CD4-positive, alpha-beta T cell treated with Interleukin-2 at 100 ng/mL for 4 hours (primary cell): ENCODE measurements around the gene PAQR8.

Experiments
- DNase-seq: peaks from one replicate; pipeline ENCODE4 v3.0.0-alpha.2; 2020; ENCODE audit warnings: low spot score

The PAQR8 gene

DNA sequence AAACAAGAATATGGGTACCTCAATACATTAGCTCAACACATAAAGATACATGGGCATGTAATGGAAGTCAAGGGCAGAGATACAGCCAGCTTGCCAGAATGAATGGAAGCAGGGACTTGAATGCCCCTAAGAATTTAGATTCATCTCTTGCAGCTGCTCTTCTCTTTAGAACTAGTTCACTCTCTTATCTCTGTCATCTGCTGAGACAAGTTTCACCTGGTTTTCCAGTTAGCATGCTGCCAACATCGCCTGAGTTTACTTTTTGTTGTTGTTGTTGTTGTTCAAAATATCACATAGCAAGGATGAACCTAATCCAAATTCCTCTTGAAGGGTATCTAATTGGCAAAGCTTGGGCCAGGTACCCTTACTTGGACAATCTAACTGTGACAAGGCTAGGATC, 14.1 kb upstream of the PAQR8 start:
- DNase-seq, result no peak

DNA sequence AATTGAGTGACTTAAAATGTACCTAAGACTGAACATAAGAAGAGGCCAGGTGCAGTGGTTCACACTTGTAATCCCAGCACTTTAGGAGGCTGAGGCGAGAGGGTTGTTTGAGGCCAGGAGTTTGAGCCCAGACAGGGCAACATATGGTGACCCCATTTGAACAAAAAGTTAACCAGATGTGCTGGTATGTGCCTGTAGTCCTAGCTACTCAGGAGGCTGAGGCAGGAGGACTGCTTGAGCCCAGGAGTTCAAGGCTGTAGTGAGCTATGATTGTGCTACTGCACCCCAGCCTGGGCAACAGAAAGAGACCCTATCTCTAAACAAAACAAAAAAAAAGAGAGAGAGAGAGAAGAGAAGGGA, 10.1 kb upstream of the PAQR8 start:
- DNase-seq, result no peak

DNA sequence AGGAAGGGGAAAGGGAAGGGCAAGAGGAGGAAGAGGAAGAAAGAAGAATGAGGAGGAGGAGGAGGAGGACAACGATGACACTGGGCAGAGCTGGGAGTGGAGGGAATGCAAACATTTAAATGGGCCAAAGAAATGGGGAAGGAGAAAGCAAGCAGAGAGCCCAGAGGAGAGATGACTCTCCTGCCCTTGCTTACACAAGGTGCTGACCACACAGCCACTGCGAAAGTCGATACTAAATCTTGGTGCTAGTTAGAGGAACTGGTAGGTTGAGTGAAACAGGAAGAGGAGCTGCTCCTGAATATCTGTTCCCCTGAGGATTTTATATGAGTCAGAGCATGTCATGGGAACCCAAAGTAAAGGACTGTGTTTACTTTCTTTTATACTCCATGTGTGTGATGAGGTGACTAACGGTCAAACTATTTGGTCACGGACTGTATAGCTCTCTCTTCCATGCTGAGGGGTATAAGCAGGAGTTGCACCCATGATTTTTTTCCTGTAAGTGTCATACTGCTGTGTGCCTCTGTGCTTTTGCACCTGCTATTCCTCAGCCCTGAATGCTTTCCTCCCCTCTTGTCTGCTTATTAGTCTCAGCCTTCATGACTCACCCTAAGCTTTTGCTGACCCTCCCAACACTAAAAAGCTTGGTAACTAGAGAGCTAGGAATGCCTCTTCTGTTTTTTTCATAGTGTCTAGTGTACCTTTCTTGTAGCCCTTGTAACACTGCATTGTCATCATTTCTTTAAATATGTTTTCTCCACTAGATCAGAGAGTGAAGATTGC, 9.5 kb upstream of the PAQR8 start:
- no peak for DNase-seq

DNA sequence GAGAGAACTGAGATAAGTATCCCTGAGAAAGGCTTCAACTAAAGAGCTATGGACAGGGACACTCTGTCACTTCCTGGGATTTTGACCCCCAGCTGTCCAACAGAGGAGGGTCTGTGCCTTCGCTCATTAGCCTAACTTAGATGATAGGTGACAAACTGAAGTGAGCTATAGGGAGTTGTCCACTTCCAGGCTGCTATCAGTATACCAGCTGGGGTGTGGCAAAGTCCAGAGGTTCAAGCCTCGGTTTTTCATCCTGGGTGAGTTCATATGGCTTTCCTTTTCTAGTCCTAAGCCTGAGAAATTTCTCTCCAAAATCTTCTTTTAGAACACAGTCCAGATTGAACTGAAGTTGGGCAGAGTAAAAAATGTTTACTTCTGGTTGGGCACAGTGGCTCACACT, 5.9 kb upstream of the PAQR8 start:
- DNase-seq, result no peak

DNA sequence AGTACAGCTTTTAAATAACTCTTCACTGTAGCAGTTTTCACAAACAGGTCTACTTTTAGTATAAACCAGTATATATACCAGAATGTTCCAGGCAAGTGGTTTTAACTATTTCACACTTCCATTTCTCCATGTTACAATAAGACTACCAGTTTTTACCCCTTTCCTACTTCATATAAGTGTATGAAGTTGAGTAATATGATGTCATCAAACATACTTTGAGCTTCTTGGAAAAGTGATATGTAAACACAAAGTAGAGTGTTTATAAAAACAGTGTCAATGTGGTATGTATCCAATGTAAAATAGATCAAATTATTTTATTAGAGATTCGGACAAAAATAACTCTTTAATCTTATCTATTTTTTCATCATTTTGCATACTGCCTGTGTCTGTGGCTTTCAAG, 2.5 kb upstream of the PAQR8 start:
- no peak for DNase-seq

DNA sequence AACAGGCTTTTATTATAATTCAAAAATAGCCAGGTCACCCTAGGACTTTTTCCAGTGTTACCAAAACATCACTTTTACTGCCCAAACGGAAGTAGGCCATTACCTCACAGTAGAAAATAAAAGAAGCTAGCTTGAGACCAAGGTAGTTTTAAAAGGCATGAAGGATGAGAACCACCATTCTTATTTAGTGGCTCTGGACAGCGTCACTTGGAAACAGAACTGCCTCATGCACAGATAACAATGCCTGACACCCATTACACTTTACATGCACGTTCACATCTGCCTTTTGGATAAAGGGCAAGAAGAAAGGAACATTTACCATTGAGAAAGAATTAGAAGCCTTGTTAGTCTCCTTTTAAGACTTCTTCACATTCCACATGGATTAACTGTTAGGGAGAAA, 1.9 kb upstream of the PAQR8 start:
- DNase-seq, result no peak

DNA sequence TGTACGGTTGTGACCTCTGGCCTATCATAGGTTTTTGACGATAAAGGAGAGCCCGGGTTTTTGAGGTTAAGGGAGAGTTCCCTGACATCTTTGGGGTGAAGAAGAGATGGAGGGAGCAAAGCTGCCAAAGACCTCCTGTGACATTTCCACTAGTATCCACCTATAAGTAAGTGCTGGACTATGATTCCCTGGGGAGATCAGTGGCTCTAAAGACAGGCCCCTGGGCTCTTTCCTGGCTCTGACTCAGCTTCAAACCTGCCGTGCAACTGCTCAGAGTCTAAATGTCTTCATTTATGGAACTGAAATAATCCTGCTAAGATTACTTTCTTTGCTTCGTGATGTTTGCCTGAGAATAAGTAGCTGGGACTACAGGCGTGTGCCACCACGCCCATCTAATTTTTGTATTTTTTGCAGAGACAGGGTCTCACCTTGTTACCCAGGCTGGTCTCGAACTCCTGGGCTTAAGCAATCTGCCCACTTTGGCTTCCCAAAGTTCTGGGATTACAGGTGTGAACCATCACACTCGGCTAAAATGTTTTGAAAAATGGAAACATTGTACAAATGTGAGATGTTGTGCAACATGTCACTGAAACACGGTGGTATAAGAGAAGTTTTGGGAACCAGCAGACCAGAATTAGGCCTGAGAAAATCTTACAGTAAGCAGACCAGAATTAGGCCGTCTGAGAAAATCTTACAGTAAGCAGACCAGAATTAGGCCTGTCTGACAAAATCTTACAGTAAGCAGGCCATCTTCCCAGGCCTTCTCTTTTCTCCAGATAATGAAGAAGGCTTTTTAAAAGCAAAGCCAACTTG, 1.1 kb upstream of the PAQR8 start:
- no peak for DNase-seq

DNA sequence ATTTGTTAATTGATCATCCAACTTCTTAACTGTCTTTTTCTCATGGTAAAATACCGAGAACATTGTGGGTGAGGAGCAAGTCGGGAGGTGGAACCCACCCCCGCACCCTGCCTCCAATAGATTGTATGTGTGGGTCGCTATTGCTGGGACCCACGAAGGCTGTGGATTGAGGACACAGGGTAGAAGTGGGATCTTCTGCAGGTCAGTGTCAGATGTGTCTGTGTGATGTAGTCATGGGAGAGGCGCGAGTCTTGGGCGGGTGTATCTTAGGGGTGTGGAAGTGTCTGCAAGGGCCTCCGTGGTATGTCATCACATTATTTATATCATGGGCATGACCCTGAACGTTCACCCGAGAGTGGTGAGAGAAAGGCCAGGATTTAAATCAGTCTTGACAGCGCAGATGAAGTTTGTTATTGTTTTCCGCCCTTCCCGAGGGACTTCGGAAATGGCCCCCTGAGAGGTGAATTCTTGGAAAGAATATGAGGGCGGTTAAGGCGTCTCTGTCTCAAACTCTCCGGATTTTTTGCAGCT, 472 bp upstream of the PAQR8 start:
- peak; percentile 53 for DNase-seq

DNA sequence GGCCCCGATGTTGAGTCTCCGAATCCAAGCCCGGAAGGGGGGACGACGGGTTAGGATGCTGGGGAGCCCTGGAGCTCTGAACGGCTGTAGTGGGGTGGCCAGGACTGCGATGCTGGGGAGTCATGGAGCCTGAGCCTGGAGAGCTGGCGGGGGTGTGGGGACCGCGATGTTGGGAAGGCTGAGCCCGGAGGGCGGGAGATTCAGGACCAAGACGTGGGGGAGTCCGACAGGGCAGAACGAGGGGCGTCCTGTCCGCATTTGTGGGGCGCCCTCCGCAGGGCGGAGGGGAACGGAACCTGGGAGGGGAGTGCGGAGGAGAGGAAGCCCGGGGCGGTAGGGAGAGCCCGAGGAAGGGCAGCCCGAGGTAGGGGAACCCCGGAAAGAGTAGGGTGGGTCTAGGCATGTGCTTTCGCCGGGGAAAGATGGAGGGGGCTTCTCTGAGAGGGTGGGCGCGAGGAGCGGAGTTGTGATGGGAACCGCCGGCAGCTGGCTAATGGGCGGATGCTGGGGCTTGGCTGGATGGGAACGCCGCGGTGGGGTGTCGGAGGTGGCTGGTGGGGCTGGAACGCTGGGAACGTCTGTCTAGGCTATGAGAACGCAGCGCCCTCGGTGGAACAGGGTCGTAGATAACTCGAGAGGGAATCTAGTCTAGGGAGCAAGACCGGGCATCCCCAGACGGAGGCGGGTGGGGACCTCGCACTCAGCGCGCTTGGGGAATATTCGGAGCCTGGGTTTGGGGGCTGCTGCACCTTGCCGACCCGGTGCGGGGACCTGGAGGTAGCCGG, 684 bp downstream of the PAQR8 start:
- peak; percentile 40 for DNase-seq

DNA sequence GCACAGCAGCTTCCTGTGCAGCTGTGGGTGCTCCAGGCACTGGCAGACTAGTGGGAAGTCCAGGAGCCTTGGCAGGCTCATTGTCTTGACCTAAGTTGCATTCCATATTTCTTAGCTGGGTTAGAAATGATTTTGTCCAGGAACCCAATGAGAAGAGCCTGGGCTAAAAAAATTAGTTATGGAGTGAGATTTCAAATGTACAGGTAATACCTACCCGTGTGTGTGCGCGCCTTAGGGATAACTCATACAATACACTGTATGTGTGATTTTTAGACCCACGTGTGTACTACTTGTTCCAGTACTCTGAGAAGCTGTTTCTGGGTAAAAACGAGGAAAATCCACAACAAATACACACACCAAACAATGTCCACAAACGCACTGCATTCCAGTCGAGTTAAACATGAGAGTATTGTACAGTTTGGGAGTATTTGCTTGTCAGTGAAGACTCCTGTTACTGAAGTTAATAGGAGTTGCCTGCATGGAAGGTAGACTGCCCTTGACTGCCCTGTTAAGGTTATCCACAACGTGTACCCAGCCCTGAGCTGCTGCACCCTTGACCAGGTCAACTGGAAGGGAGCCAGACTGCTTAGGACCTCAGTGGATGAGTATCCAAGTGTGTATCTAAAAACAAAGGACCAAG, 1.4 kb downstream of the PAQR8 start:
- DNase-seq, result no peak

DNA sequence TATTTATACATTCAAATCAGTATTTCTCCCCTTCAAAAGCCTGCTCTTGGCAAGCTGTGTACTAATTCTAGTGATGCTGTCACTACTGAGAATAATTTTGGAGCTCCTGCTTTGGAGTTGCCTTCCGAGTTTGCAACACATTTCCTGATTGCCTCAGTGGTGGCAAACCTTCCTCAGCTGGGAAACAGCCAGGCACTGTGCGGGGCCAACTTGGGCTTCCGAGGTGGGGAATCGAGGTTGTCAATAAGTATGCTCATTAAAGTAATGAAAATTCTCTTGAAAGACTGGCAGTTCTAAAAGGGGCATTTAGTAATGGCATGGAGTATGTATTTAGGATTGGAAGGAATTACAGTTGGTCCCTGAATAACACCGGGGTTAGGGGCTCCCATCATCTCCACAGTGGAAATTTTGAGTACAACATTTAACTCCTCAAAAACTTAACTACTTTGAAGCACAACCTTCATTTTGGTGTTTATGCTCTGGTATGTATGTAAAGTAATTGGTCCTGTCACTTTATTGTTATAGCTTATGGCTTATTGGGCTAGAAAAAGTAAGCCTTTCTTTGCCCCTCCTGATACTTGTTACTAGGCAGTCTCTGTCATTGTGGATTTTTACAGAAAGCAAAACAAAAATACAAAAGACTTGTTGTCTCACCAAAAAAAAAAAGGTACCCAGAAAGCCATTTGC, 2.7 kb downstream of the PAQR8 start:
- DNase-seq, result no peak

DNA sequence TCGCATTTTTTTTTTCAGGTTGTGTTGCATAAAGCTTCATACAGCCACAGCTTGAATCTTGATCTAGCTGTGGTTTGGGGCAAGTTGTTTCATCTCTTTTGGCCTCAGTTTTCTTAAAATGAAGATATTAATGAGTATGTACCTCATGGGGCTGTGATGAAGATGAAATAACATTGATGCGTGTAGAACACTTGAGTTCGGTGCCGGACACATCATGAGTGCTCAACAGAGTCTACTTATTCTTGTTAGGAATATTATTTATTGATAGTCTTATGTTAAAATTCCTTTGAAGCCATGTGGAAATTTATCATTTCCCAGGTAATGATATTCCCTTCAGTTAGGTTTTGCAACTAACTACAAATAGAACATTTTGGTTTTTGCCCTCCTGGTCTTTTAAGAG, 3.4 kb downstream of the PAQR8 start:
- DNase-seq, result no peak

DNA sequence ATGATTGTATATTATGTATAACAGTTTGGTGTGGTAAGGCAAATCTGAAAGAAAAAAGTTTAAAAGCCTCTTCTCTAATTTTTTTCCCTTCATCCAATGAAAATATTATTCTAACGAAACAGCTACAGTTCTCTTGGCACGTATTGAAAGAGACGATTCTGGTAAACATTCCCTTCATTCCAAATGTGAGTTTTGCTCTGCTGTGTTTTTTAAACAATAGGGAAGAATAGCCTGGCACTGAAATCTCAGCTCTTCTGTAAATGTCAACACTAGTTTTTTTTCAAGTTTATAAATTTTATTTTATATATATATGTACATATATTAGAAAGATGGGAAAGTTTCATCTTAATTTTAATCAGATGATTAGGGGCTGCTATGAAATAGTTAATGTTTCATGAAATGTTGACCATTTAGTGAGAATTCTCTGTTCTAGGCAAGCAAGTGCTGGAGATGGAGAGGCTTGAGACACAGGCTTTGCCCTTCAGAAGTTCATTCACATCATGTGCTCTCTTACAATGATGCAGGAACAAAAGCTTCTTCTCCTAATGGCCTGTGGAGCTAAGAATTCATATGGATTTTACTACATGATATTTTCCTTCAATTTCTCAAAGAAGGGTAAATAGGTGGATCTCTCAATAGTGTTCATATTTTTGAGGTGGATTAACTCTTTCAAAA, 4.1 kb downstream of the PAQR8 start:
- no peak for DNase-seq

DNA sequence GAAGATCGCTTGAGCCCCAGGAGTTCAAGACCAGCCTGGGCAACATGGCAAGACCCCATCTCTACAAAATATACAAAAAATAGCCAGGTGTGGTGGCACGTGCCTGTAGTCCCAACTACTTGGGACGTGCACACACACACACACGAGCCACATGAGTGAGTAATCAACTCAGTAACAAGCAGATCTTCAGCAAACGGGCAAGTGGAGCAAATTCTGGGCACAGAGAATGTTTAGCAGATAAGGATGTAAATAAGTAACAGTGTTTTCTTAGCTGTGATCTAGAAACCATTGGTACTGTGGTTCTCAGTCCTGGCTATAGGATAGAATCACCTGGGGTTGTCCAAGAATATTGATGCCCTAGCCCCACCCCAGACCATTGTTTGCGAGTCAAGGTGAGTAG, 6.1 kb downstream of the PAQR8 start:
- no peak for DNase-seq

DNA sequence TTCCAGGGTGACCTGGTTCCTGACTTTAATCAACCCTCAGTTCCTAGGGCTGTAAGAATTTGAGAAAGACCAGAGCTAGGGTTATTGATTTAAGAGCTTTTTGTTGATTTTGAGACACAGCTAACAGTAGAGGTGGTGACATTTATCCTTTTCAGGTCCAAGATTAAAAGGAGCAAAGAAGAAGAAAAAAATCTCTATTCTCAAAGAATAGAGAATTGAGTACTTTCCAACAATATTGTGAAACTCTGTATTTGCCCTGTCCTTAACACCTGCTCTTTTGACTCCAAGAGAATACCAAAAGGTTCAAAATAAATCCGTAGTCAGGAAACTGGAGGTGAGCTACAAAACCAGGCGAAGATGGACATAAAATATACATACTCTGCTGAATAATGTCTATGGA, 7.3 kb downstream of the PAQR8 start:
- no peak for DNase-seq

DNA sequence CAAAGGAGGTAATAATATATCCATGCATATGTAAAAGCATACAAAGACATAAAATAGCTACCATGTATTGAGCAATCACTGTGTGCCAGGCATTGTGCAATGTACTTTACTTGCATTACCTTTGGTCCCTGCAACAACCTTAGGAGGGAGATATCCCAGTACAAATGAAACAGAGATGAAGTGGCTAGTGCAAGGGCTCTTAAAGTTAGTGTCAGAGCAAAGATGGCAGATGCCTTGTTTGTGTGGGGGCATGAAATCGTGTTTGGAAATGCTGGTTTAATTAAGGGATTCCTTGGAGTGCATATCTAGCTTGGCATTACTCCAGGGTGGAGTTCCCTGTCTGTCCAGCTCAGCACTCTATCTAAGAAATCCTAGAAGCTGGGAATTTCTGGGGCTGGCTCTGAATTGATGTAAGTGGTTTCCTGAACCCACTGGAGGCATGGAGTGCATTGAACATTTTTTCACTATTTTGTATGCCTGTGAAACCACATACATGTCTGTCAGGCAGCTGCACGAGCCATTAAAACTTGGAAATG, 9.8 kb downstream of the PAQR8 start:
- DNase-seq, result no peak

DNA sequence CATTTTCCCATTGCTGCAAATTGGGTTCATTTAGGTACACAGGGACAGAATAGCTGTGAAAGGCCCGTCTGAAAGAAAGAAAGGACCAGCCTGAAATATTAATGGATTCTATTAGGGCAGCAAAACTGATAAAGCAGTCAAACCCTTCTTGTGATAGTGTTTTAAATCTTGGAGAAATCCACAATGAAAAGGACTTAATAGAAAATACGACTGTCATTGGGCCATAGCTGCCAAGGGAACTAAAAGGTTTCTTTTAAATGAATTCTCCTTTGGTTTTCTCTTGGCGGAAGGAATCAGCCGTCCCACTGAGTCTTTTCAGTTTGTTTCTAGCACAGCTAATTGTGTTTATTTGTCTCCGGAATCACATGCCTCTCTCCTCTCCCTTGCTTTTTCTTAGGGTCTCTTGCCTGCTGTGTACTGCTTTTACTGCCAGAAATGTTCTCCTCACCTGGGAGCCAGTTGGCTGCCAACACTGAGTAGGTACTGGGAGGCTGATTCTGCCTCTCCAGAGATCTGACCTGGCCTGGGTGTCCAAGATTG, 11.3 kb downstream of the PAQR8 start:
- DNase-seq, result no peak

DNA sequence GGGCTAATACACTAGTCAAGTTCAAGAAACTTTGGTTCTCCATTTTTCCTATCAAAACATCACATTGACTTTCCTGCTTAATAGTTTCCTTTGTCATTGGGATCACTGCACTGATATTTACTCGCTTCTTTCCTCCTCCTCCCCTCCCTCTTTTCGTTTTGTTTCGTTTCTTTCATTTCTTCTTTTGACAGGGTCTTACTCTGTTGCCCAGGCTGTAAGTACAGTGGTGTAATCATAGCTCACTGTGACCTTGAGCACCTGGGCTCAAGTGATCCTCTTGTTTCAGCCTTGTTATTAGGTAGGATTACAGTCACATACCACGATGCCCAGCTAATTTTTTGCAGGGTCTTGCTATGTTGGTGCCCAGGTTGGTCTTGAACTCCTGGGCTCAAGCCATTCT, 12.3 kb downstream of the PAQR8 start:
- DNase-seq, result no peak

DNA sequence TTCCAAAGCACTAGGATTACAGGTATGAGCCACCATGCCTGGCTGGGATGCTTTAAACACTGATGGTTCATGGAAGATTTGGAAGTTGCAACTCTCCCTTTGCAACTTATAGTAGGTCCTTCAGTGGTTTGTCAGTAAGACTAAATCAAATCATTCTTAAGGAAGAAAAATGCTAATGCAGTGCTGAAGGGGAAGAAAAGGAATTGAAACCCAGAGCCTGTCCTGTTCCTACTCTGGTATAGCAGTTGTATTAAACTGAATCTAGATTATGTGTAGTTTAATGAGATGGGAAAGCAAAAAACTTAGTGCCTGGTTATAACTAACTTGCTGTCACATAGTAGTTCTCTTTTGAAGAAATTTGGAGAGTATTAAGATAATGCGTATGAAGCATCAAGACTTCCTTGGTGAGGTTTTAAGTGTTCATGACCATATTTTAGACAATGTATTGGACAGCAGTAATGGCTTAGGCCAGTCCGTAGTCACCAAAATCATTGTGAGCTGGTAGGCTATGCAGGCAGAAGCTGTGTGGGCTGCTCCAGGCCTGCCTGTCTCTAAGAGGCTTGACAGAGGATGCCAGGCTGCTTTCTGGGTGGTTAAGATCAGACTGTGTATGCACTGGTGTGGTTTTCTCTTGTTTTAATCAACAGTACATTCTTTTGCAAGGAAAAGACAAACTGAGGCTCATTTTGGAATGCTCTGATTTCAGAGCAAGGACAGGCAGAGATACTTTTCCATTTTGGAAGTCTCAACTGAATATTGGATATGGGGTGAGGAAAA, 14.0 kb downstream of the PAQR8 start:
- no peak for DNase-seq

DNA sequence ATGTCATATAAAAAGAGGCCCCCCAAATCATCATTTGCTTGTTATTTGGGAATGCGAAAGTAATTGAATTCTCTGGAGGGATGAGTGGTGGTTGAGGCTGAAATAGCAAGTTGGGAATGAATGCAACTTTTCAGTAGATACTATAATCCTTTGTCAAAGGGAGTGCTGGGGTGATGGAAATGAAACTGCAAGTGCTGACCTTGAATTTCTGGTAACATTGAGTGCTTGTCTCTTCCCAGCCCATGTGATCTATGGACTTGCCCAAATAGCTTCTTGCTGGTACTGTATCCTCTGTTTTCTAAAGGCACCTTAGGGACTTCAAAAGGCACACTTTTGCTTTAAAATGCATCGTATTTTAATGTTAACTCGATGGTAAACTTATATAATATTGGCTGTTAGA, 14.8 kb downstream of the PAQR8 start:
- DNase-seq, result no peak
